Lung (tissue), 12 donors: ENCODE results near the gene VKORC1. TPM values are rescaled to one million over a fixed set of nuclear protein-coding genes. Genes with fewer than 3 reads are reported as not detected.

Experiments
- ATAC-seq: fragments of 200-7000 bp; cut with Tn5 transposase; one replicate; pipeline ENCODE4 v1.9.1; 2020; ENCODE audit warnings: moderate number of reproducible peaks; ENCODE audit not compliant: insufficient read depth, low FRiP score
- DNase-seq, 3 donors: peaks; one replicate each; pipeline ENCODE4 v3.0.0-alpha.2; 2013 to 2017
- H3K27ac ChIP-seq, 2 donors: one replicate each; pipeline ENCODE4 v1.5.1; 2013; ENCODE audit warnings: mild to moderate bottlenecking in 2 of 2, moderate library complexity in 2 of 2, control low read depth in 1 of 2, inconsistent platforms in 1 of 2, low read depth in 1 of 2, low read length in 1 of 2
- H3K27me3 ChIP-seq, 3 donors: one replicate each; pipeline ENCODE4 v1.5.1; 2013; ENCODE audit warnings: low read length in 2 of 3; ENCODE audit not compliant: control insufficient read depth in 3 of 3, insufficient read depth in 3 of 3
- H3K36me3 ChIP-seq, 4 donors: one replicate each; pipeline ENCODE4 v1.5.1; 2013; ENCODE audit warnings: low read length in 4 of 4, mild to moderate bottlenecking in 1 of 4, moderate library complexity in 1 of 4; ENCODE audit not compliant: control insufficient read depth in 4 of 4, insufficient read depth in 4 of 4
- H3K4me1 ChIP-seq, 5 donors: one replicate each; pipeline ENCODE4 v1.5.1; 2013; ENCODE audit warnings: low read length in 5 of 5, mild to moderate bottlenecking in 2 of 5, moderate library complexity in 1 of 5; ENCODE audit not compliant: control insufficient read depth in 5 of 5, insufficient read depth in 5 of 5
- H3K4me3 ChIP-seq: one replicate; pipeline ENCODE4 v1.5.1; 2013; ENCODE audit warnings: mild to moderate bottlenecking, control low read depth, moderate library complexity
- H3K9ac ChIP-seq, 2 donors: one replicate each; pipeline ENCODE4 v1.5.1; 2013; ENCODE audit warnings: low read length in 2 of 2, control low read depth in 1 of 2; ENCODE audit not compliant: insufficient read depth in 1 of 2
- H3K9me3 ChIP-seq, 4 donors: one replicate each; pipeline ENCODE4 v1.5.1; 2013; ENCODE audit warnings: low read length in 3 of 4, mild to moderate bottlenecking in 1 of 4, moderate library complexity in 1 of 4; ENCODE audit not compliant: control insufficient read depth in 4 of 4, insufficient read depth in 3 of 4
- WGBS, 2 donors: extraction: QIAGEN DNeasy Blood & Tissue Kit; methylation state at CpG; one replicate each; pipeline ENCODE4 v1.1.7; 2013; 5-methylcytosine and 5-hydroxymethylcytosine counted together
- polyA plus RNA-seq, 2 donors: library from polyadenylated mRNA; stranded (reverse); fragments of 200-250 nt; gene quantifications; one replicate each; pipeline ENCODE4 v1.2.1, GENCODE V29; 2013
- total RNA-seq, 2 donors: library from RNA; depleted of rRNA in 1 of 2; stranded (reverse); fragments of >200 nt in 1 of 2; gene quantifications; one replicate each; pipeline ENCODE4 v1.2.1, GENCODE V29; 2014 to 2021
- TF ChIP-seq, protein P1 (sequence below): IDR thresholded peaks from 2 replicates; pipeline ENCODE4 v1.5.1; 2012; ENCODE audit warnings: mild to moderate bottlenecking; ENCODE audit errors: control extremely low read depth, extremely low read depth
- donor health status: control.
- donor health status: control.
- donor health status: Bipolar disorder and iron deficiency.
- donor health status: healthy.
- donor health status: DM: yes; HTN: yes; CAD: no.

Gene VKORC1
- total and polyA plus RNA-seq, 4 donors, result 49.4 to 118 (median 70.5) TPM

DNA sequence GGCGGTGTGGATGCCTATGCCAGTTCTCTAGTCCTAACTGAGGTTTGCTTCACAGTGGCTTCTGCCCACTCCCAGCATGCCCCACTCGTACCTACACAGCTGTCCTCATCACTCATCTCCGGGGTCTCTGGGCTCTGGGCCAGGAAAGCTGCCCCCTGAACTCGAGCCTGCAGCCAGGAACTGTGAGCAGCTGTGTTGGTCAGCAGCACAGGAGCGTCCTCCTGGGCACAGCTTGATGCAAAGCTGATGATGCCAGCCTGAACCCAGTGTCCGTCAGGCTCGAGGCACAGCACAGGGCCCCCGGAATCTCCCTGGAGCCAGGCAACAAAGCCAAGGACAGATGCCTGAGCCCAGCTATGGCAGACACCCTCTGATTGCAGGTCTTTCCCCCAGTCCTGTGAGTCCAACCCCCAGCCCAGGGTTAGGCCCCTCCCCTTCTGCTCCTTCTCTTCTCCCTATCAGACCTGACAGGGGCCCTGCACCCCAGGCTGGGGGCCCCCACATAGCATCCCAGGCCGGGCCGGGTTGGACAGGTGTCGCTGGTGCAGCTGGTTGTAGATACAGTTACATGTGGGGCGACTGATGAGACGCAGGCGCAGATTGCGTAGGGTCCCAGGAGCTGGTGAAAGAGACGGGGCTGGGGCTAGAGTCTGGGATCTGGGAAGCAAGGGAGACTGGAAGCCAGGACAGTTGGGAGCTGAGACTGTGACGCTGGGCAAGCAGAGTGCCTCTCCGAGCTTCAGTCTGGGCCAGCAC, 8.5 kb downstream of the VKORC1 start:
- DNase-seq, result no peak
- WGBS, 2 donors, result 90 to 92% methylated on average over 18 of the region's 18 CpGs
- Histone ChIP-seq H3K4me1 (peaks cover 0 to 3% (median 0%) of the 10 kb centered on the region in 5 donors), H3K4me3 (no peak overlapping the region), H3K27me3 (no peaks in the 10 kb centered on the region), H3K27ac (no peak overlapping the region), H3K9me3 (no peaks in the 10 kb centered on the region), H3K9ac (no peak overlapping the region), H3K36me3 (peaks cover 0 to 34% (median 8%) of the 10 kb centered on the region in 4 donors)
- TF ChIP-seq, protein P1, sequence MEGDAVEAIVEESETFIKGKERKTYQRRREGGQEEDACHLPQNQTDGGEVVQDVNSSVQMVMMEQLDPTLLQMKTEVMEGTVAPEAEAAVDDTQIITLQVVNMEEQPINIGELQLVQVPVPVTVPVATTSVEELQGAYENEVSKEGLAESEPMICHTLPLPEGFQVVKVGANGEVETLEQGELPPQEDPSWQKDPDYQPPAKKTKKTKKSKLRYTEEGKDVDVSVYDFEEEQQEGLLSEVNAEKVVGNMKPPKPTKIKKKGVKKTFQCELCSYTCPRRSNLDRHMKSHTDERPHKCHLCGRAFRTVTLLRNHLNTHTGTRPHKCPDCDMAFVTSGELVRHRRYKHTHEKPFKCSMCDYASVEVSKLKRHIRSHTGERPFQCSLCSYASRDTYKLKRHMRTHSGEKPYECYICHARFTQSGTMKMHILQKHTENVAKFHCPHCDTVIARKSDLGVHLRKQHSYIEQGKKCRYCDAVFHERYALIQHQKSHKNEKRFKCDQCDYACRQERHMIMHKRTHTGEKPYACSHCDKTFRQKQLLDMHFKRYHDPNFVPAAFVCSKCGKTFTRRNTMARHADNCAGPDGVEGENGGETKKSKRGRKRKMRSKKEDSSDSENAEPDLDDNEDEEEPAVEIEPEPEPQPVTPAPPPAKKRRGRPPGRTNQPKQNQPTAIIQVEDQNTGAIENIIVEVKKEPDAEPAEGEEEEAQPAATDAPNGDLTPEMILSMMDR, result no peak
- no peak for ATAC-seq

DNA sequence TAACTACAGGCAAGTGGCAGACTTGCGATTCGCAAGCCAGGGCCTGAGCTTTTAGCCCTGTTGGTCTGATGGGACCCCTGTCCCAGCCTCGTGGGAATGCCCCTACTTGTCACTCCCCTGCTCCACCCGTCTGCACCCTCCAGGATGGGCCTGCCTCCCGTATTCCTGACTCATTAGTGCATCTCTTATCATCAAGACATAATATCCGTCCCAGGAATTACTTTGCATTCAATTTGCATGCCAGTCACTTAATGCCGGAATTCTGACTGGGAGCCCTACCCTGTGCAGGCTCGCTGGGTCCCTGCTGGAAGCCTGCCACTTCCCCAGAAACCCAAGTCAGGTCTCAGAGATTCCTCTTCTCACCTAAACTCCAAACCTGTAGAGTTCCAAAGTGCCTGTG, 9.2 kb downstream of the VKORC1 start:
- ATAC-seq (no peak), DNase-seq (no peak)
- H3K9ac ChIP-seq, result no peak overlapping the region
- no peak overlapping the region for H3K4me3 ChIP-seq
- no peaks in the 10 kb centered on the region for H3K9me3 ChIP-seq
- H3K36me3 ChIP-seq, result peaks cover 5 to 35% (median 13%) of the 10 kb centered on the region in 4 donors
- H3K27me3 ChIP-seq, result no peaks in the 10 kb centered on the region
- no peak overlapping the region for H3K27ac ChIP-seq
- H3K4me1 ChIP-seq, result peaks cover 0 to 3% (median 0%) of the 10 kb centered on the region in 5 donors
- TF ChIP-seq, protein P1, result no peak
- WGBS, 2 donors, result 86 to 90% methylated on average over 8 of the region's 8 CpGs

DNA sequence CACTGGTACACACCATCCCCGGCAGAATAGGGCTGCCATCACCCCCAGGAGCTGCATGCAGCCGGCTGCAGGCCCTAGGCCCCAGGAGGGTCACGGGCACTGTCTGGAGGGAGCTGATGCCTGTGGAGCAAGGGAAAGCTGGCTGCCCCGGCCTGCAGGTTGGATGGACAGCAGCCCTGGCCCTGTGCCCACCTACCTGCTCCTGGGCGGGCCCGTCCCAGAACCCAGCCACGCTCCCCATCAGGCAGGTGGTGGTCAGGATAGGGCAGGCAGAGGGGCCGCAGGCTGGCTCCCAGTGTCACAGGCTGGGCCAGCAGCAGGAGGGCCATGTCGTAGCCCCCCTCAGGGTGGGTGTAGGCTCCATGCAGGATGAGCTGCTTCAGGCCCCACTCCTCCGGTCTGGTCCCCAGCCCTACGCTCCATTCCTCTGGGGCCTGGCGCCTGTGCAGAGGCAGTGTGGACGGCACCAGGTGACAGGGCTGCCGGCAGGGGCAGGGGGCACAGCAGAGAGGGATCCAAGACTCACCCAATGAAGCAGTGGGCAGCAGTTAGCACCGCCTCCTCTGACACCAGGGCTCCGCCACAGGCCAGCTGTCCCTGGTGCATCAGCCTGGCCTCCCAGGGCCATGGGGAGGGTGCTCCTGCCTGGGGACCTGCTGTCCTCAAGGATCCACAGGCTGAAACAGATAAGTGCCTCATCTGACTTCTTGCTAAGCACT, 9.9 kb downstream of the VKORC1 start:
- TF ChIP-seq, protein P1, result no peak
- Histone ChIP-seq H3K9me3 (no peaks in the 10 kb centered on the region), H3K36me3 (peaks cover 5 to 42% (median 14%) of the 10 kb centered on the region in 4 donors), H3K4me3 (no peak overlapping the region), H3K27ac (no peak overlapping the region), H3K27me3 (no peaks in the 10 kb centered on the region), H3K4me1 (peaks cover 0 to 3% (median 0%) of the 10 kb centered on the region in 5 donors), H3K9ac (no peak overlapping the region)
- ATAC-seq, result no peak
- no peak for DNase-seq
- 93% methylated on average over 16 of the region's 16 CpGs for WGBS, 2 donors
